B cell (primary cell): Measurements from ENCODE around the gene TMEM52B.

Experiments used
- EZH2 ChIP-seq: IDR thresholded peaks from 2 replicates; pipeline ENCODE4 v1.6.1; 2012; ENCODE audit warnings: borderline replicate concordance, low read depth, mild to moderate bottlenecking, moderate library complexity, low read length; ENCODE audit not compliant: insufficient read depth, poor library complexity, severe bottlenecking
- TF ChIP-seq, protein P1 (sequence below): fragments of 200-600 bp; IDR thresholded peaks from one replicate; pipeline ENCODE4 v1.8.0; 2022; ENCODE audit warnings: antibody characterized with exemption, mild to moderate bottlenecking

DNA sequence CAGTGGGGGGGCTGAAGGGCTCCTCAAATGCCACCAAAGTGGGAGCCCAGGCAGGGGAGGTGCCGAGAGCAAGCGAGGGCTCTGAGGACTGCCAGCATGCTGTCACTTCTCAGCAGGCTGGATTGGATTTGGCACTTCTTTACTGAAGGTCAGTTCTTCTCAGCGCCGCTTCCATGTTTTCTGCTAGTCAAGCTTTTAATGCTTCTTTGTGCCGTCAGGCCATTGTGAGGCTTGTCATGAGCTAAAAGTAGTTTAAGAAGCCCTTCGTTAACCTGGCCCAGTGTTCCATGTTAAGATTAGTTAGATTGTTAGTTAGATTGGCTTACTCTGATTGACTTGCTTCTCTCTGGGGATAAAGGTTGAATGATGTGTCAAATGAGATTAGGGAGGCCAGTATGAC lies 47.3 kb downstream of the TMEM52B start:
- TF ChIP-seq, protein P1, sequence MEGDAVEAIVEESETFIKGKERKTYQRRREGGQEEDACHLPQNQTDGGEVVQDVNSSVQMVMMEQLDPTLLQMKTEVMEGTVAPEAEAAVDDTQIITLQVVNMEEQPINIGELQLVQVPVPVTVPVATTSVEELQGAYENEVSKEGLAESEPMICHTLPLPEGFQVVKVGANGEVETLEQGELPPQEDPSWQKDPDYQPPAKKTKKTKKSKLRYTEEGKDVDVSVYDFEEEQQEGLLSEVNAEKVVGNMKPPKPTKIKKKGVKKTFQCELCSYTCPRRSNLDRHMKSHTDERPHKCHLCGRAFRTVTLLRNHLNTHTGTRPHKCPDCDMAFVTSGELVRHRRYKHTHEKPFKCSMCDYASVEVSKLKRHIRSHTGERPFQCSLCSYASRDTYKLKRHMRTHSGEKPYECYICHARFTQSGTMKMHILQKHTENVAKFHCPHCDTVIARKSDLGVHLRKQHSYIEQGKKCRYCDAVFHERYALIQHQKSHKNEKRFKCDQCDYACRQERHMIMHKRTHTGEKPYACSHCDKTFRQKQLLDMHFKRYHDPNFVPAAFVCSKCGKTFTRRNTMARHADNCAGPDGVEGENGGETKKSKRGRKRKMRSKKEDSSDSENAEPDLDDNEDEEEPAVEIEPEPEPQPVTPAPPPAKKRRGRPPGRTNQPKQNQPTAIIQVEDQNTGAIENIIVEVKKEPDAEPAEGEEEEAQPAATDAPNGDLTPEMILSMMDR = no peak
- TF ChIP-seq EZH2 = no peak
